IMR-90 (cell line): ENCODE measurements around the gene IL1F10. TPM values are rescaled to one million over a fixed set of nuclear protein-coding genes. Genes with fewer than 3 reads are reported as not detected.

Experiments
- ATAC-seq: fragments of 200-7000 bp; cut with Tn5 transposase; 2 replicates; pipeline ENCODE4 v1.9.1; 2020; ENCODE audit warnings: low read depth, mild to moderate bottlenecking, moderate library complexity
- BruUV-seq: library from RNA; stranded (reverse); fragments of 400-500 nt; replicated peaks from 2 replicates; lab custom pipeline; 2021; lab: Mats Ljungman, UMichigan
- CTCF ChIA-PET: fragments of 300-600 bp; formaldehyde crosslinking; extraction: SDS; loops from one replicate; lab custom pipeline; 2021; ENCODE audit warnings: antibody characterized with exemption; lab: Yijun Ruan, JAX
- POLR2A ChIA-PET: fragments of 300-600 bp; sonication (Branson Sonifier 250); formaldehyde crosslinking; loops from one replicate; lab custom pipeline; 2022; ENCODE audit warnings: antibody characterized with exemption; ENCODE audit not compliant: unreplicated experiment; lab: Charles Lee
- DNase-seq: peaks from one replicate; pipeline ENCODE4 v3.0.0; 2013
- H2AFZ ChIP-seq: replicated peaks from 2 replicates; pipeline ENCODE3; 2013; ENCODE audit warnings: low read length, mild to moderate bottlenecking; ENCODE audit not compliant: poor library complexity
- H2AK5ac ChIP-seq: 2 replicates; pipeline ENCODE4 v1.6.1; 2013; ENCODE audit warnings: low read depth, low read length, inconsistent platforms
- H2AK9ac ChIP-seq: replicated peaks from 2 replicates; pipeline ENCODE3; 2013; ENCODE audit warnings: mild to moderate bottlenecking, low read depth, low read length, moderate library complexity; ENCODE audit not compliant: poor library complexity
- H2BK120ac ChIP-seq: 2 replicates; pipeline ENCODE4 v1.6.1; 2013; ENCODE audit warnings: low read depth, low read length, inconsistent platforms
- H2BK15ac ChIP-seq: 3 replicates; pipeline ENCODE4 v1.6.1; 2013; ENCODE audit warnings: low read depth, low read length, inconsistent platforms
- H2BK20ac ChIP-seq: 2 replicates; pipeline ENCODE4 v1.6.1; 2013; ENCODE audit warnings: low read depth, mild to moderate bottlenecking, inconsistent platforms, low read length, moderate library complexity
- H2BK5ac ChIP-seq: 2 replicates; pipeline ENCODE4 v1.6.1; 2013; ENCODE audit warnings: mild to moderate bottlenecking, low read depth, low read length, inconsistent platforms; ENCODE audit not compliant: poor library complexity, severe bottlenecking
- H3K14ac ChIP-seq: replicated peaks from 2 replicates; pipeline ENCODE4 v1.6.1; 2013; ENCODE audit warnings: low read depth, low read length, inconsistent platforms
- H3K18ac ChIP-seq: 2 replicates; pipeline ENCODE4 v1.6.1; 2013; ENCODE audit warnings: low read depth, low read length, control low read depth
- H3K23ac ChIP-seq: 2 replicates; pipeline ENCODE4 v1.6.1; 2013; ENCODE audit warnings: low read depth, low read length, inconsistent platforms
- H3K27ac ChIP-seq: 2 replicates; pipeline ENCODE4 v1.5.1; 2013; ENCODE audit warnings: mild to moderate bottlenecking, control low read depth, low read length; ENCODE audit not compliant: insufficient read depth
- H3K27me3 ChIP-seq: 2 replicates; pipeline ENCODE4 v1.6.1; 2013; ENCODE audit warnings: low read length; ENCODE audit not compliant: control insufficient read depth, insufficient read depth
- H3K36me3 ChIP-seq: 2 replicates; pipeline ENCODE4 v1.6.1; 2013; ENCODE audit warnings: low read length, mixed read lengths; ENCODE audit not compliant: control insufficient read depth, insufficient read depth
- H3K4ac ChIP-seq: 2 replicates; pipeline ENCODE4 v1.6.1; 2013; ENCODE audit warnings: low read depth, low read length, inconsistent platforms
- H3K4me1 ChIP-seq: 2 replicates; pipeline ENCODE4 v1.6.1; 2013; ENCODE audit warnings: low read length, mixed read lengths; ENCODE audit not compliant: control insufficient read depth, insufficient read depth
- H3K4me2 ChIP-seq: 2 replicates; pipeline ENCODE4 v1.6.1; 2013; ENCODE audit warnings: low read depth, mild to moderate bottlenecking, control low read depth, low read length, moderate library complexity
- H3K4me3 ChIP-seq: 2 replicates; pipeline ENCODE4 v1.5.1; 2013; ENCODE audit warnings: low read depth, mild to moderate bottlenecking, control low read depth, low read length, moderate library complexity; ENCODE audit not compliant: insufficient read depth
- H3K56ac ChIP-seq: 2 replicates; pipeline ENCODE4 v1.6.1; 2013; ENCODE audit warnings: low read length, inconsistent platforms; ENCODE audit not compliant: insufficient read depth; ENCODE audit errors: extremely low read depth
- H3K79me1 ChIP-seq, 2 experiments: 2 replicates each; pipeline ENCODE4 v1.6.1; 2013; ENCODE audit warnings: low read length in 2 of 2, inconsistent platforms in 1 of 2, low read depth in 1 of 2
- H3K9ac ChIP-seq: 2 replicates; pipeline ENCODE4 v1.6.1; 2013; ENCODE audit warnings: low read depth, low read length, control low read depth
- H3K9me1 ChIP-seq: 2 replicates; pipeline ENCODE4 v1.6.1; 2013; ENCODE audit warnings: low read length, inconsistent platforms; ENCODE audit not compliant: insufficient read depth
- H3K9me3 ChIP-seq: 2 replicates; pipeline ENCODE4 v1.6.1; 2013; ENCODE audit warnings: low read length; ENCODE audit not compliant: control insufficient read depth, insufficient read depth
- H4K20me1 ChIP-seq: 2 replicates; pipeline ENCODE4 v1.6.1; 2013; ENCODE audit warnings: low read length, inconsistent platforms; ENCODE audit not compliant: insufficient read depth
- H4K5ac ChIP-seq: 2 replicates; pipeline ENCODE4 v1.6.1; 2013; ENCODE audit warnings: mild to moderate bottlenecking, low read depth, low read length, control low read depth
- H4K8ac ChIP-seq, 2 experiments: 2 replicates each; pipeline ENCODE4 v1.6.1; 2013; ENCODE audit warnings: low read depth in 2 of 2, low read length in 2 of 2, control low read depth in 1 of 2, inconsistent platforms in 1 of 2
- H4K91ac ChIP-seq: 2 replicates; pipeline ENCODE4 v1.6.1; 2013; ENCODE audit warnings: low read depth, low read length, inconsistent platforms; ENCODE audit not compliant: insufficient read depth
- ELK1 ChIP-seq: fragments of 150-350 bp; IDR thresholded peaks from 2 replicates; pipeline ENCODE4 v1.6.1; 2016; ENCODE audit warnings: low read depth, mild to moderate bottlenecking, low read length, moderate library complexity, borderline replicate concordance
- MXI1 ChIP-seq: IDR thresholded peaks from 2 replicates; pipeline ENCODE4 v1.6.1; 2012; ENCODE audit warnings: low read depth, mild to moderate bottlenecking, low read length, moderate library complexity, borderline replicate concordance
- RAD21 ChIP-seq: IDR thresholded peaks from 2 replicates; pipeline ENCODE4 v1.6.1; 2012; ENCODE audit warnings: low read length, improper control_type of control experiment
- RFX5 ChIP-seq: IDR thresholded peaks from 2 replicates; pipeline ENCODE4 v1.8.0; 2012; ENCODE audit warnings: low read depth, mild to moderate bottlenecking, low read length, moderate library complexity
- WGBS, 2 experiments: methylation state at CpG; one replicate each; pipeline versions ENCODE4 v1.1.5 to v1.1.7; 2013; ENCODE audit warnings: missing lambda C conversion rate in 2 of 2; ENCODE audit not compliant: insufficient read length in 1 of 2; ENCODE audit errors: extremely low coverage in 2 of 2; 5-methylcytosine and 5-hydroxymethylcytosine counted together
- dilution Hi-C: fragments of 300-500 bp; cut with HindIII; formaldehyde crosslinking; loops from one replicate; pipeline ENCODE4 v1.14.3; 2018; ENCODE audit warnings: low sequenced_read_pairs; ENCODE audit not compliant: unreplicated experiment
- in situ Hi-C: fragments of 300-500 bp; cut with MboI; formaldehyde crosslinking; loops from 3 replicates; pipeline ENCODE4 v1.14.3; 2019; ENCODE audit warnings: low sequenced_read_pairs, inconsistent platforms, mixed read lengths
- intact Hi-C: fragments of 100-400 bp; cut with micrococcal nuclease; formaldehyde crosslinking; loops from 2 replicates; pipeline ENCODE4 v1.10.0; 2022
- polyA plus RNA-seq, 3 experiments: library from polyadenylated mRNA; depleted of rRNA; stranded (reverse); fragments of >200 nt; gene quantifications; 2 replicates each; pipeline ENCODE4 v1.2.3, GENCODE V29; 2012; ENCODE audit warnings: low replicate concordance in 1 of 3
- total RNA-seq: library from RNA; depleted of rRNA; stranded (reverse); fragments of >200 nt; gene quantifications from 2 replicates; pipeline ENCODE4 v1.2.3, GENCODE V29; 2012

The IL1F10 gene
- total and polyA plus RNA-seq, 2 of the 4 experiments (the other 2 are of a cell fraction): not detected

GRCh38 chr2:113070606-113070975 lies 2.8 kb downstream of the IL1F10 start:
- Histone ChIP-seq H3K27ac (no peak overlapping the region), H3K79me1 (no peaks in the 10 kb centered on the region), H3K56ac (no peak overlapping the region), H2BK20ac (no peak overlapping the region), H4K8ac (no peak overlapping the region), H3K4me2 (no peak overlapping the region), H2AK5ac (no peak overlapping the region), H3K14ac (no peak overlapping the region), H3K36me3 (no peaks in the 10 kb centered on the region), H2AK9ac (no peak overlapping the region), H4K20me1 (no peaks in the 10 kb centered on the region), H3K4ac (no peak overlapping the region), H3K23ac (no peak overlapping the region), H4K5ac (no peak overlapping the region), H4K91ac (no peak overlapping the region), H2AFZ (no peak overlapping the region), H2BK120ac (no peak overlapping the region), H3K18ac (no peak overlapping the region), H3K9me1 (no peaks in the 10 kb centered on the region), H3K9me3 (no peaks in the 10 kb centered on the region), H3K9ac (no peak overlapping the region), H3K4me1 (no peaks in the 10 kb centered on the region), H2BK15ac (no peak overlapping the region), H3K4me3 (no peak overlapping the region), H3K27me3 (peaks cover 13% of the 10 kb centered on the region), H2BK5ac (no peak overlapping the region)
- ChIA-PET CTCF (no interaction called here), POLR2A (no interaction called here)
- TF ChIP-seq MXI1: no peak
- TF ChIP-seq RFX5: no peak
- no peak for TF ChIP-seq RAD21
- TF ChIP-seq ELK1: no peak
- no CpG with 5 or more reads among the region's 1 CpG for WGBS, 2 experiments
- in situ Hi-C loops: no loop called here
- intact Hi-C loops: no loop called here
- BruUV-seq: no TSS peak
- dilution Hi-C loops: no loop called here
- no peak for DNase-seq
- no peak for ATAC-seq
